Measurements from ENCODE around the gene PLG.

DNA sequence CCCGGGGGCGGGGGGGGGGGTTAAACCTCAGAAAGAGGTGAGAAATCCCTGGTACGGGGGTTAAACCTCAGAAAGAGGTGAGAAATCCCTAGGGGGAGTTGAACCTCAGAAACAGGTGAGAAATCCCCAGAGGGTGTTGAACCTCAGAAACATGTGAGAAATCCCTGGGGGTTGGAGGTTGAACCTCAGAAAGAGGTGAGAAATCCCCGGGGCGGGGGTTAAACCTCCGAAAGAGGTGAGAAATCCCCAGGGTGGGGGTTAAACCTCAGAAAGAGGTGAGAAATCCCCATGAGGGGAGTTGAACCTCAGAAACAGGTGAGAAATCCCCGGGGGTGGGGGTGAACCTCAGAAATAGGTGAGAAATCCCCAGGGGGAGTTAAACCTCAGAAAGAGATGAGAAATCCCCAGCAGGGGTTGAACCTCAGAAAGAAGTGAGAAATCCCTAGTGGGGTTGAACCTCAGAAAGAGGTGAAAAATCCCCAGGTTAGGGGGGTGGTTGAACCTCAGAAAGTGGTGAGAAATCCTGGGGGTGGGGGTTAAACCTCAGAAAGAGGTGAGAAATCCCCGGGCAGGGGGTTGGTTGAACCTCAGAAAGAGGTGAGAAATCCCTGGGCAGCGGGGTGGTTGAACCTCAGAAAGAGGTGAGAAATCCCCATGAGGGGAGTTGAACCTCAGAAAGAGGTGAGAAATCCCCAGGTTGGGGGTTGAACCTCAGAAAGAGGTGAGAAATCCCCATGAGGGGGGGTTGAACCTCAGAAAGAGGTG, 87.4 kb downstream of the PLG start:
- TF ChIP-seq, protein P1, sequence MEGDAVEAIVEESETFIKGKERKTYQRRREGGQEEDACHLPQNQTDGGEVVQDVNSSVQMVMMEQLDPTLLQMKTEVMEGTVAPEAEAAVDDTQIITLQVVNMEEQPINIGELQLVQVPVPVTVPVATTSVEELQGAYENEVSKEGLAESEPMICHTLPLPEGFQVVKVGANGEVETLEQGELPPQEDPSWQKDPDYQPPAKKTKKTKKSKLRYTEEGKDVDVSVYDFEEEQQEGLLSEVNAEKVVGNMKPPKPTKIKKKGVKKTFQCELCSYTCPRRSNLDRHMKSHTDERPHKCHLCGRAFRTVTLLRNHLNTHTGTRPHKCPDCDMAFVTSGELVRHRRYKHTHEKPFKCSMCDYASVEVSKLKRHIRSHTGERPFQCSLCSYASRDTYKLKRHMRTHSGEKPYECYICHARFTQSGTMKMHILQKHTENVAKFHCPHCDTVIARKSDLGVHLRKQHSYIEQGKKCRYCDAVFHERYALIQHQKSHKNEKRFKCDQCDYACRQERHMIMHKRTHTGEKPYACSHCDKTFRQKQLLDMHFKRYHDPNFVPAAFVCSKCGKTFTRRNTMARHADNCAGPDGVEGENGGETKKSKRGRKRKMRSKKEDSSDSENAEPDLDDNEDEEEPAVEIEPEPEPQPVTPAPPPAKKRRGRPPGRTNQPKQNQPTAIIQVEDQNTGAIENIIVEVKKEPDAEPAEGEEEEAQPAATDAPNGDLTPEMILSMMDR (conservative IDR thresholded peaks at IDR 0.05) = no peak
- TF ChIP-seq EZH2 (IDR thresholded peaks at IDR 0.05; ENCODE audit: low read depth) = no peak

All from PC-9 (cell line).